SK-N-SH (cell line): Measurements from ENCODE around the gene SPRED3.

Experiments
- CTCF ChIP-seq: fragments of 200-600 bp; sonication (generic); IDR thresholded peaks from 2 replicates; pipeline ENCODE4 v1.6.1; 2017; ENCODE audit warnings: antibody characterized with exemption, mild to moderate bottlenecking, moderate library complexity
- EZH2phosphoT487 ChIP-seq: fragments of 200-600 bp; sonication (generic); IDR thresholded peaks from 2 replicates; pipeline ENCODE4 v1.6.1; 2017; ENCODE audit warnings: low read depth, mixed run types, mild to moderate bottlenecking, antibody characterized with exemption, moderate library complexity, borderline replicate concordance
- FOSL2 ChIP-seq: IDR thresholded peaks from 2 replicates; pipeline ENCODE4 v1.4.0; 2012; ENCODE audit warnings: low read depth, mild to moderate bottlenecking, moderate library complexity, borderline replicate concordance
- POLR2AphosphoS5 ChIP-seq: IDR thresholded peaks from 2 replicates; pipeline ENCODE4 v1.6.1; 2012; ENCODE audit warnings: low read depth, low read length
- RAD21 ChIP-seq: IDR thresholded peaks from 2 replicates; pipeline ENCODE4 v1.6.1; 2012; ENCODE audit warnings: mild to moderate bottlenecking, low read length
- RCOR1 ChIP-seq: fragments of 150-350 bp; IDR thresholded peaks from 2 replicates; pipeline ENCODE4 v1.6.1; 2017; ENCODE audit warnings: antibody characterized with exemption, low read length
- REST ChIP-seq: IDR thresholded peaks from 2 replicates; pipeline ENCODE4 v1.6.1; 2012; ENCODE audit warnings: mild to moderate bottlenecking, low read depth, low read length, moderate library complexity
- RFX5 ChIP-seq: IDR thresholded peaks from 2 replicates; pipeline ENCODE4 v1.6.1; 2012; ENCODE audit warnings: mild to moderate bottlenecking, improper control_type of control experiment, low read length
- SIN3A ChIP-seq: IDR thresholded peaks from 2 replicates; pipeline ENCODE4 v1.6.1; 2012; ENCODE audit warnings: low read depth, mild to moderate bottlenecking, low read length, moderate library complexity, borderline replicate concordance
- SMC3 ChIP-seq: IDR thresholded peaks from 2 replicates; pipeline ENCODE4 v1.6.1; 2012; ENCODE audit warnings: low read depth, low read length, improper control_type of control experiment
- USF2 ChIP-seq: fragments of 150-350 bp; IDR thresholded peaks from 2 replicates; pipeline ENCODE4 v1.6.1; 2017; ENCODE audit warnings: antibody characterized with exemption, low read length, low read depth, borderline replicate concordance
- YY1 ChIP-seq: IDR thresholded peaks from 2 replicates; pipeline ENCODE4 v1.4.0; 2012; ENCODE audit warnings: low read depth, mild to moderate bottlenecking
- TF ChIP-seq, protein P1 (sequence below): IDR thresholded peaks from 2 replicates; pipeline ENCODE4 v1.4.0; 2012; ENCODE audit warnings: low read depth, borderline replicate concordance
- TF ChIP-seq, protein P2 (sequence below): IDR thresholded peaks from 2 replicates; pipeline ENCODE4 v1.4.0; 2012; ENCODE audit warnings: low read depth

GRCh38 chr19:38444026-38444425, 55.5 kb downstream of the SPRED3 start:
- TF ChIP-seq RAD21 (no peak), CTCF (no peak), EZH2phosphoT487 (no peak), REST (no peak), POLR2AphosphoS5 (no peak), USF2 (no peak), SMC3 (no peak), SIN3A (no peak), FOSL2 (no peak), YY1 (no peak), RCOR1 (no peak), RFX5 (no peak)
- TF ChIP-seq, protein P1, sequence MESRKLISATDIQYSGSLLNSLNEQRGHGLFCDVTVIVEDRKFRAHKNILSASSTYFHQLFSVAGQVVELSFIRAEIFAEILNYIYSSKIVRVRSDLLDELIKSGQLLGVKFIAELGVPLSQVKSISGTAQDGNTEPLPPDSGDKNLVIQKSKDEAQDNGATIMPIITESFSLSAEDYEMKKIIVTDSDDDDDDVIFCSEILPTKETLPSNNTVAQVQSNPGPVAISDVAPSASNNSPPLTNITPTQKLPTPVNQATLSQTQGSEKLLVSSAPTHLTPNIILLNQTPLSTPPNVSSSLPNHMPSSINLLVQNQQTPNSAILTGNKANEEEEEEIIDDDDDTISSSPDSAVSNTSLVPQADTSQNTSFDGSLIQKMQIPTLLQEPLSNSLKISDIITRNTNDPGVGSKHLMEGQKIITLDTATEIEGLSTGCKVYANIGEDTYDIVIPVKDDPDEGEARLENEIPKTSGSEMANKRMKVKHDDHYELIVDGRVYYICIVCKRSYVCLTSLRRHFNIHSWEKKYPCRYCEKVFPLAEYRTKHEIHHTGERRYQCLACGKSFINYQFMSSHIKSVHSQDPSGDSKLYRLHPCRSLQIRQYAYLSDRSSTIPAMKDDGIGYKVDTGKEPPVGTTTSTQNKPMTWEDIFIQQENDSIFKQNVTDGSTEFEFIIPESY, result no peak
- TF ChIP-seq, protein P2, sequence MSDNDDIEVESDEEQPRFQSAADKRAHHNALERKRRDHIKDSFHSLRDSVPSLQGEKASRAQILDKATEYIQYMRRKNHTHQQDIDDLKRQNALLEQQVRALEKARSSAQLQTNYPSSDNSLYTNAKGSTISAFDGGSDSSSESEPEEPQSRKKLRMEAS, result no peak
